HCT116 (cell line): ENCODE results near the gene FAM72D. TPM values are rescaled to one million over a fixed set of nuclear protein-coding genes. Genes with fewer than 3 reads are reported as not detected.
"Not testable (repeated sequence)": the region's sequence is repeated elsewhere in the genome, so short reads cannot be mapped to it uniquely, and the experiment has no call there.

Experiments used
- ATAC-seq: fragments of 200-7000 bp; cut with Tn5 transposase; 2 replicates; pipeline ENCODE4 v1.9.1; 2020; ENCODE audit warnings: mild to moderate bottlenecking, moderate library complexity
- BruUV-seq: library from RNA; stranded (reverse); fragments of 400-500 nt; replicated peaks from 2 replicates; lab custom pipeline; 2021; lab: Mats Ljungman, UMichigan
- CTCF ChIA-PET: fragments of 300-600 bp; sonication (Branson Sonifier 250); formaldehyde crosslinking; loops from one replicate; lab custom pipeline; 2021; ENCODE audit warnings: antibody characterized with exemption; lab: Charles Lee
- POLR2A ChIA-PET: fragments of 300-600, 350-600 bp; sonication (Branson Sonifier 250); formaldehyde crosslinking; loops from one replicate; lab custom pipeline; 2021; ENCODE audit warnings: antibody characterized with exemption; lab: Charles Lee
- RAD21 ChIA-PET, 2 experiments: fragments of 300-600 bp; sonication (Branson Sonifier 250); formaldehyde crosslinking; loops; one replicate each; lab custom pipeline; 2023; ENCODE audit warnings: low total read pairs in 2 of 2; ENCODE audit not compliant: uncharacterized antibody in 2 of 2, unreplicated experiment in 2 of 2, low non-redundant PET in 1 of 2; lab: Charles Lee
- DNase-seq: peaks from one replicate; pipeline ENCODE4 v3.0.0-alpha.2; 2010; ENCODE audit warnings: low read depth, low spot score
- H2AFZ ChIP-seq: fragments of 200-600 bp; shearing (Covaris generic), sonication (generic); 2 replicates; pipeline ENCODE4 v1.6.1; 2017; ENCODE audit warnings: low read depth, mixed run types, mixed read lengths, antibody characterized with exemption, low read length; ENCODE audit not compliant: poor library complexity, severe bottlenecking
- H3K27ac ChIP-seq: 2 replicates; pipeline ENCODE4 v1.5.1; 2012; ENCODE audit warnings: low read depth, low read length
- H3K27me3 ChIP-seq: fragments of 200-600 bp; sonication (generic); 2 replicates; pipeline ENCODE4 v1.6.1; 2016; ENCODE audit warnings: mixed run types, low read length, mixed read lengths; ENCODE audit not compliant: insufficient read depth
- H3K36me3 ChIP-seq, 2 experiments: fragments of 200-500 bp in 1 of 2; fragments of 200-600 bp in 1 of 2; sonication (Bioruptor generic) in 1 of 2; sonication (generic) in 1 of 2; 2 replicates each; pipeline versions ENCODE4 v1.5.1 to v1.6.1; 2014 to 2016; ENCODE audit warnings: low read length in 2 of 2, inconsistent platforms in 1 of 2, mixed read lengths in 1 of 2, mixed run types in 1 of 2; ENCODE audit not compliant: insufficient read depth in 2 of 2, control insufficient read depth in 1 of 2
- H3K4me1 ChIP-seq, 2 experiments: fragments of 200-600 bp in 1 of 2; sonication (generic) in 1 of 2; 2 replicates each; pipeline versions ENCODE4 v1.5.1 to v1.6.1; 2012 to 2017; ENCODE audit warnings: low read length in 2 of 2, inconsistent platforms in 1 of 2, mild to moderate bottlenecking in 1 of 2, mixed read lengths in 1 of 2, mixed run types in 1 of 2, moderate library complexity in 1 of 2; ENCODE audit not compliant: insufficient read depth in 2 of 2, control insufficient read depth in 1 of 2
- H3K4me2 ChIP-seq: fragments of 200-600 bp; sonication (generic); 2 replicates; pipeline ENCODE4 v1.6.1; 2017; ENCODE audit warnings: mixed run types, low read length, mixed read lengths
- H3K4me3 ChIP-seq, 2 experiments: fragments of 200-600 bp in 1 of 2; sonication (generic) in 1 of 2; replicated peaks in 1 of 2; 2 replicates each; pipeline ENCODE4 v1.5.1; 2011 to 2016; ENCODE audit warnings: low read length in 2 of 2, control low read depth in 1 of 2, low read depth in 1 of 2, mild to moderate bottlenecking in 1 of 2, mixed read lengths in 1 of 2, mixed run types in 1 of 2
- H3K79me2 ChIP-seq: fragments of 200-600 bp; sonication (generic); 2 replicates; pipeline ENCODE4 v1.6.1; 2017; ENCODE audit warnings: mild to moderate bottlenecking, mixed run types, low read length, moderate library complexity, mixed read lengths; ENCODE audit not compliant: insufficient read depth
- H3K9ac ChIP-seq: fragments of 200-600 bp; sonication (generic); 2 replicates; pipeline ENCODE4 v1.6.1; 2016; ENCODE audit warnings: low read length, mixed read lengths
- H3K9me2 ChIP-seq: fragments of 200-600 bp; sonication (generic), shearing (Covaris generic); 2 replicates; pipeline ENCODE4 v1.6.1; 2017; ENCODE audit warnings: mixed run types, mild to moderate bottlenecking, moderate library complexity; ENCODE audit not compliant: insufficient read depth
- H3K9me3 ChIP-seq, 2 experiments: fragments of 200-500 bp in 1 of 2; fragments of 200-600 bp in 1 of 2; sonication (Bioruptor generic) in 1 of 2; sonication (generic) in 1 of 2; 2 replicates each; pipeline ENCODE4 v1.6.1; 2014 to 2017; ENCODE audit warnings: low read length in 2 of 2, mixed read lengths in 2 of 2, inconsistent platforms in 1 of 2, low read depth in 1 of 2, mild to moderate bottlenecking in 1 of 2, mixed run types in 1 of 2, moderate library complexity in 1 of 2; ENCODE audit not compliant: control insufficient read depth in 1 of 2, insufficient read depth in 1 of 2
- H4K20me1 ChIP-seq: fragments of 200-600 bp; sonication (generic), shearing (Covaris generic); 2 replicates; pipeline ENCODE4 v1.6.1; 2017; ENCODE audit warnings: mixed run types, mild to moderate bottlenecking, moderate library complexity; ENCODE audit not compliant: insufficient read depth
- intact Hi-C: fragments of 100-400 bp; cut with micrococcal nuclease; formaldehyde crosslinking; loops from 2 replicates; pipeline ENCODE4 v1.10.0; 2022
- total RNA-seq: library from RNA; stranded (reverse); gene quantifications from one replicate; pipeline ENCODE4 v1.2.1, GENCODE V29; 2021; ENCODE audit not compliant: unreplicated experiment

The FAM72D gene
- total RNA-seq, 1 experiment from 2014 or later: 16.3 TPM

- H3K9ac ChIP-seq, intact Hi-C loops, POLR2A ChIA-PET, ATAC-seq, H3K9me2 ChIP-seq, DNase-seq, H3K36me3 ChIP-seq, H2AFZ ChIP-seq, H3K4me1 ChIP-seq, H3K4me2 ChIP-seq, BruUV-seq, H3K79me2 ChIP-seq, CTCF ChIA-PET, RAD21 ChIA-PET, H3K9me3 ChIP-seq, H4K20me1 ChIP-seq, H3K27ac ChIP-seq, H3K27me3 ChIP-seq, H3K4me3 ChIP-seq: not testable (repeated sequence)
These were observed 31.7 kb upstream of the FAM72D start for GRCh38 chr1:145063941-145064648.

GRCh38 chr1:145065194-145065826 lies 30.5 kb upstream of the FAM72D start:
- H4K20me1 ChIP-seq: not testable (repeated sequence)
- ATAC-seq: peak; percentile 98

GRCh38 chr1:145066486-145066885 lies 29.3 kb upstream of the FAM72D start:
- ATAC-seq, H3K27me3 ChIP-seq, H3K4me2 ChIP-seq, H2AFZ ChIP-seq, H3K36me3 ChIP-seq, BruUV-seq, intact Hi-C loops, POLR2A ChIA-PET, H4K20me1 ChIP-seq, H3K9me3 ChIP-seq, CTCF ChIA-PET, RAD21 ChIA-PET, H3K9me2 ChIP-seq, H3K27ac ChIP-seq, H3K79me2 ChIP-seq, H3K4me1 ChIP-seq, H3K9ac ChIP-seq, DNase-seq, H3K4me3 ChIP-seq: not testable (repeated sequence)

More at GRCh38 chr1:145065194-145065826, 30.5 kb upstream of the FAM72D start:
- BruUV-seq, H3K79me2 ChIP-seq, H2AFZ ChIP-seq, POLR2A ChIA-PET, H3K27me3 ChIP-seq, H3K27ac ChIP-seq, RAD21 ChIA-PET, CTCF ChIA-PET, intact Hi-C loops, H3K36me3 ChIP-seq, H3K4me2 ChIP-seq, DNase-seq, H3K9me2 ChIP-seq, H3K4me3 ChIP-seq, H3K9me3 ChIP-seq, H3K4me1 ChIP-seq, H3K9ac ChIP-seq: not testable (repeated sequence)

GRCh38 chr1:145071569-145071968 lies 24.2 kb upstream of the FAM72D start:
- H3K9ac ChIP-seq, ATAC-seq, H3K27ac ChIP-seq, RAD21 ChIA-PET, H3K27me3 ChIP-seq, H3K36me3 ChIP-seq, H3K9me2 ChIP-seq, H2AFZ ChIP-seq, H3K79me2 ChIP-seq, intact Hi-C loops, H3K4me3 ChIP-seq, H3K4me1 ChIP-seq, H4K20me1 ChIP-seq, H3K9me3 ChIP-seq, POLR2A ChIA-PET, CTCF ChIA-PET, H3K4me2 ChIP-seq, DNase-seq, BruUV-seq: not testable (repeated sequence)
